GM12878 (cell line): ENCODE measurements around the gene CLNK. TPM values are rescaled to one million over a fixed set of nuclear protein-coding genes. Genes with fewer than 3 reads are reported as not detected.
"Not testable (repeated sequence)": the region's sequence is repeated elsewhere in the genome, so short reads cannot be mapped to it uniquely, and the experiment has no call there.

Source experiments
- ATAC-seq: fragments of 200-7000 bp; cut with Tn5 transposase; 3 replicates; pipeline ENCODE4 v1.9.1; 2020; ENCODE audit warnings: mild to moderate bottlenecking, moderate library complexity
- BruUV-seq: library from RNA; stranded (reverse); fragments of 400-500 nt; replicated peaks from 2 replicates; lab custom pipeline; 2021; lab: Mats Ljungman, UMichigan
- CTCF ChIA-PET: fragments of 300-600 bp; sonication (Branson Sonifier 250); formaldehyde crosslinking; extraction: SDS; loops from one replicate; lab custom pipeline; 2021; ENCODE audit warnings: inconsistent platforms; lab: Yijun Ruan, JAX
- POLR2A ChIA-PET: fragments of 350-600 bp; formaldehyde crosslinking; extraction: SDS; loops from one replicate; lab custom pipeline; 2021; ENCODE audit warnings: inconsistent platforms; lab: Charles Lee
- RAD21 ChIA-PET: fragments of 300-600 bp; sonication (Branson Sonifier 250); formaldehyde crosslinking; loops from one replicate; lab custom pipeline; 2023; ENCODE audit warnings: antibody characterized with exemption; ENCODE audit not compliant: unreplicated experiment; lab: Charles Lee
- SMC1A ChIA-PET: fragments of 300-600 bp; sonication (Branson Sonifier 250); formaldehyde crosslinking; loops from one replicate; lab custom pipeline; 2023; ENCODE audit not compliant: unreplicated experiment, uncharacterized antibody; lab: Charles Lee
- DNase-seq: peaks from one replicate; pipeline ENCODE4 v3.0.0-alpha.2; 2011; ENCODE audit warnings: low read depth, low spot score
- FAIRE-seq: peaks from 3 replicates; lab custom pipeline; 2011; peaks lifted over from hg19 to GRCh38; lab: Jason Lieb, UNC
- H2AFZ ChIP-seq: 2 replicates; pipeline ENCODE4 v1.6.0; 2011; ENCODE audit warnings: low read depth, low read length, control low read depth; ENCODE audit not compliant: control insufficient read depth
- H3K27ac ChIP-seq: 2 replicates; pipeline ENCODE4 v1.5.1; 2011; ENCODE audit warnings: control low read depth; ENCODE audit not compliant: control insufficient read depth, insufficient read depth
- H3K27me3 ChIP-seq, 2 experiments: replicated peaks in 1 of 2; 2 replicates each; pipeline versions ENCODE4 v1.6.0 to v1.6.1; 2011; ENCODE audit warnings: low read length in 1 of 2; ENCODE audit not compliant: control insufficient read depth in 2 of 2, insufficient read depth in 2 of 2
- H3K36me3 ChIP-seq, 2 experiments: 2 replicates each; pipeline ENCODE4 v1.5.1; 2011; ENCODE audit warnings: low read length in 1 of 2; ENCODE audit not compliant: control insufficient read depth in 2 of 2, insufficient read depth in 2 of 2
- H3K4me1 ChIP-seq: 2 replicates; pipeline ENCODE4 v1.6.1; 2011; ENCODE audit warnings: mild to moderate bottlenecking, low read length, moderate library complexity, mixed read lengths; ENCODE audit not compliant: control insufficient read depth, insufficient read depth
- H3K4me2 ChIP-seq: 2 replicates; pipeline ENCODE4 v1.6.0; 2011; ENCODE audit warnings: control low read depth; ENCODE audit not compliant: control insufficient read depth, insufficient read depth
- H3K4me3 ChIP-seq: fragments of 200-600 bp; sonication (generic); 2 replicates; pipeline ENCODE4 v1.5.1; 2016
- H3K79me2 ChIP-seq: 2 replicates; pipeline ENCODE4 v1.6.0; 2011; ENCODE audit warnings: low read length; ENCODE audit not compliant: control insufficient read depth, insufficient read depth
- H3K9ac ChIP-seq: 2 replicates; pipeline ENCODE4 v1.8.0; 2011; ENCODE audit warnings: low read length, control low read depth, mixed read lengths; ENCODE audit not compliant: control insufficient read depth, insufficient read depth
- H3K9me3 ChIP-seq: replicated peaks from 3 replicates; pipeline ENCODE4 v1.5.1; 2011; ENCODE audit warnings: mild to moderate bottlenecking, low read length; ENCODE audit not compliant: control insufficient read depth, insufficient read depth
- H4K20me1 ChIP-seq: 2 replicates; pipeline ENCODE4 v1.6.0; 2011; ENCODE audit not compliant: control insufficient read depth, insufficient read depth
- ZNF592 ChIP-seq: fragments of 450-650 bp; IDR thresholded peaks from 2 replicates; pipeline ENCODE4 v1.6.1; 2017; ENCODE audit warnings: mild to moderate bottlenecking, moderate library complexity
- WGBS: methylation state at CpG from one replicate; pipeline ENCODE4 v1.1.6; 2016; ENCODE audit warnings: low lambda C conversion rate; ENCODE audit not compliant: insufficient replicate concordance, insufficient coverage; ENCODE audit errors: missing lambda C conversion rate; 5-methylcytosine and 5-hydroxymethylcytosine counted together
- in situ Hi-C: fragments of 300-500 bp; cut with MboI; formaldehyde crosslinking; loops from 9 replicates; pipeline ENCODE4 v1.14.3; 2018; ENCODE audit warnings: mixed read lengths
- intact Hi-C: fragments of 100-400 bp; cut with micrococcal nuclease; formaldehyde crosslinking; loops from one replicate; pipeline ENCODE4 v1.14.2; 2022; ENCODE audit not compliant: unreplicated experiment
- polyA plus RNA-seq, 11 experiments: library from polyadenylated mRNA; depleted of rRNA in 4 of 11; unstranded in 6 of 11; stranded (reverse) in 5 of 11; fragments of >200 nt; fragmentation: Nextera tagmentation in 4 of 11; fragmentation: Illumina TruSeq in 1 of 11; extraction: Ambion mirVana in 4 of 11; extraction: Trizol in 1 of 11; gene quantifications; 1 replicate in 1 of 11; 2 replicates in 10 of 11; pipeline versions ENCODE4 v1.2.1 to v1.2.3, GENCODE V29; 2011 to 2016; ENCODE audit warnings: inconsistent platforms in 2 of 11, missing spikeins in 2 of 11, low read depth in 1 of 11
- total RNA-seq, 4 experiments: library from RNA; depleted of rRNA in 3 of 4; stranded (reverse); fragments of >200 nt in 3 of 4; fragmentation: Illumina TruSeq in 1 of 4; extraction: Trizol in 1 of 4; gene quantifications; 2 replicates each; pipeline versions ENCODE4 v1.2.1 to v1.2.3, GENCODE V29; 2013 to 2021

The CLNK gene
- total and polyA plus RNA-seq, 10 of the 15 experiments (the other 5 are each of a cell fraction or from before 2014, with no cell fraction given): 2.1 to 14.3 (median 2.7) TPM

- TF ChIP-seq ZNF592: no peak
Observed at GRCh38 chr4:10575414-10575813, 109.2 kb downstream of the CLNK start (continued).

- in situ Hi-C loops, FAIRE-seq: not testable (repeated sequence)
Observed at GRCh38 chr4:10574553-10574952, 110.0 kb downstream of the CLNK start.

More at GRCh38 chr4:10574553-10574952, 110.0 kb downstream of the CLNK start:
- H2AFZ ChIP-seq, RAD21 ChIA-PET, H3K79me2 ChIP-seq, POLR2A ChIA-PET, intact Hi-C loops, CTCF ChIA-PET, H3K9me3 ChIP-seq, DNase-seq, H3K27me3 ChIP-seq, H3K27ac ChIP-seq, H3K4me3 ChIP-seq, BruUV-seq, SMC1A ChIA-PET, H3K4me2 ChIP-seq, H3K36me3 ChIP-seq, ATAC-seq, H3K9ac ChIP-seq, H4K20me1 ChIP-seq: not testable (repeated sequence)
- H3K4me1 ChIP-seq: peaks cover 15% of the 10 kb centered on the region
- WGBS: 51% methylated on average over 8 of the region's 8 CpGs
